Transverse colon (tissue), 4 donors: Measurements from ENCODE around the gene TMC2. TPM values are rescaled to one million over a fixed set of nuclear protein-coding genes. Genes with fewer than 3 reads are reported as not detected.

Experiments
- DNase-seq: peaks from one replicate; pipeline ENCODE4 v3.0.0-alpha.2; 2019
- H3K27ac ChIP-seq, 4 donors: fragments of 200-600 bp; sonication (generic); 2 replicates each; pipeline ENCODE4 v1.5.1; 2016 to 2018; ENCODE audit warnings: inconsistent platforms in 4 of 4
- H3K27me3 ChIP-seq: fragments of 200-600 bp; sonication (generic); 2 replicates; pipeline ENCODE4 v1.5.1; 2017; ENCODE audit warnings: inconsistent platforms
- H3K36me3 ChIP-seq, 4 donors: fragments of 200-600 bp; sonication (generic); 2 replicates each; pipeline ENCODE4 v1.5.1; 2017 to 2019; ENCODE audit warnings: inconsistent platforms in 4 of 4
- H3K4me1 ChIP-seq, 4 donors: fragments of 200-600 bp; sonication (generic); 2 replicates each; pipeline ENCODE4 v1.5.1; 2017 to 2020; ENCODE audit warnings: inconsistent platforms in 4 of 4
- H3K4me3 ChIP-seq, 4 donors: fragments of 200-600 bp; sonication (generic); 1 replicate in 1 of 4; 2 replicates in 3 of 4; pipeline versions ENCODE4 v1.5.1 to v1.6.1; 2017 to 2019; ENCODE audit warnings: inconsistent platforms in 4 of 4
- H3K9me3 ChIP-seq, 2 donors: fragments of 200-600 bp; sonication (generic); 2 replicates each; pipeline ENCODE4 v1.5.1; 2017 to 2019; ENCODE audit warnings: inconsistent platforms in 2 of 2
- EP300 ChIP-seq: sonication (generic); formaldehyde crosslinking; IDR thresholded peaks from one replicate; pipeline ENCODE4 v1.6.1; 2017; ENCODE audit warnings: antibody characterized with exemption, low read depth
- POLR2A ChIP-seq: fragments of 450-650 bp; IDR thresholded peaks from one replicate; pipeline ENCODE4 v1.6.1; 2016; ENCODE audit warnings: antibody characterized with exemption, mild to moderate bottlenecking, moderate library complexity
- POLR2AphosphoS5 ChIP-seq, 3 donors: sonication (generic); formaldehyde crosslinking; IDR thresholded peaks; one replicate each; pipeline ENCODE4 v1.6.1; 2016; ENCODE audit warnings: antibody characterized with exemption in 3 of 3
- WGBS, 2 donors: methylation state at CpG; one replicate each; pipeline ENCODE4 v1.1.5; 2018; ENCODE audit warnings: low coverage in 1 of 2; 5-methylcytosine and 5-hydroxymethylcytosine counted together
- in situ Hi-C, 4 donors: fragments of 200-750 bp; cut with MboI; loops; one replicate each; pipeline versions ENCODE4 v1.15.0 to v1.15.1; 2017; ENCODE audit warnings: low sequenced_read_pairs in 3 of 4, low pct_ligation_motif_present in 1 of 4, low pct_unique_long_range_greater_than_20kb in 1 of 4
- intact Hi-C: fragments of 100-400 bp; cut with DNase I; formaldehyde crosslinking; loops from one replicate; pipeline ENCODE4 v1.15.1; 2023; ENCODE audit warnings: low total_unique reads
- total RNA-seq, 4 donors: library from RNA; depleted of rRNA; stranded (reverse); fragments of >200 nt; gene quantifications; one replicate each; pipeline ENCODE4 v1.1.0, GENCODE V29; 2016
- TF ChIP-seq, protein P1 (sequence below), 5 experiments: fragments of 200-600 bp in 3 of 5; fragments of 450-650 bp in 2 of 5; sonication (generic) in 3 of 5; IDR thresholded peaks; 1 replicate in 2 of 5; 2 replicates in 3 of 5; pipeline ENCODE4 v1.5.1; 2016 to 2017; ENCODE audit warnings: antibody characterized with exemption in 5 of 5, inconsistent platforms in 3 of 5, mild to moderate bottlenecking in 2 of 5, moderate library complexity in 1 of 5

The TMC2 gene
- total RNA-seq, 4 donors from 2014 or later = not detected

DNA sequence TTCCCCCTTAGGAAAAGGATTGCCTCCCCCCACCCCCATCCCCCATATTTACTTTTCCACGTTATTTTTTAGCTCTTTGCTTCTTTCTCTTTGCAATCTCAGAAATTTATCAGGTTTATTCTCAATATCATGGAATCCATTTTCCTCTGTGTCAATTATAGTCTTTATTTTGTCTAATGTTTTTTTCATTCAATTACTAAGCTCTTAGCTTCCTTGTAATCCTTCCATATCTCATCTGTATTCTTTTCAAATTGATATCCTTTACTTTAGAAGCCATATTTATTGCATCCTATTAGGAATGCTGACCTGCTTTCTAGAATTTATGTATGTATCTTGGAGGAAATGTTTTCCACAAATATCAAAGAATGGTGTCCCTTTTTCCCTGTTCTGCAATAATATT, 39.3 kb downstream of the TMC2 start:
- Histone ChIP-seq H3K4me1 (no peaks in the 10 kb centered on the region), H3K27me3 (peaks cover 9% of the 10 kb centered on the region), H3K9me3 (no peaks in the 10 kb centered on the region), H3K36me3 (no peaks in the 10 kb centered on the region), H3K4me3 (no peak overlapping the region), H3K27ac (no peak overlapping the region)
- intact Hi-C loops (no loop called here), in situ Hi-C loops (no loop called here)
- WGBS, 2 donors = 30 to 40% methylated on average over 1 of the region's 1 CpG
- no peak for DNase-seq
- TF ChIP-seq POLR2A (no peak), EP300 (no peak), POLR2AphosphoS5 (IDR thresholded peaks at IDR 0.05) (no peak)
- TF ChIP-seq, protein P1, sequence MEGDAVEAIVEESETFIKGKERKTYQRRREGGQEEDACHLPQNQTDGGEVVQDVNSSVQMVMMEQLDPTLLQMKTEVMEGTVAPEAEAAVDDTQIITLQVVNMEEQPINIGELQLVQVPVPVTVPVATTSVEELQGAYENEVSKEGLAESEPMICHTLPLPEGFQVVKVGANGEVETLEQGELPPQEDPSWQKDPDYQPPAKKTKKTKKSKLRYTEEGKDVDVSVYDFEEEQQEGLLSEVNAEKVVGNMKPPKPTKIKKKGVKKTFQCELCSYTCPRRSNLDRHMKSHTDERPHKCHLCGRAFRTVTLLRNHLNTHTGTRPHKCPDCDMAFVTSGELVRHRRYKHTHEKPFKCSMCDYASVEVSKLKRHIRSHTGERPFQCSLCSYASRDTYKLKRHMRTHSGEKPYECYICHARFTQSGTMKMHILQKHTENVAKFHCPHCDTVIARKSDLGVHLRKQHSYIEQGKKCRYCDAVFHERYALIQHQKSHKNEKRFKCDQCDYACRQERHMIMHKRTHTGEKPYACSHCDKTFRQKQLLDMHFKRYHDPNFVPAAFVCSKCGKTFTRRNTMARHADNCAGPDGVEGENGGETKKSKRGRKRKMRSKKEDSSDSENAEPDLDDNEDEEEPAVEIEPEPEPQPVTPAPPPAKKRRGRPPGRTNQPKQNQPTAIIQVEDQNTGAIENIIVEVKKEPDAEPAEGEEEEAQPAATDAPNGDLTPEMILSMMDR (IDR thresholded peaks at IDR 0.05) = no peak

DNA sequence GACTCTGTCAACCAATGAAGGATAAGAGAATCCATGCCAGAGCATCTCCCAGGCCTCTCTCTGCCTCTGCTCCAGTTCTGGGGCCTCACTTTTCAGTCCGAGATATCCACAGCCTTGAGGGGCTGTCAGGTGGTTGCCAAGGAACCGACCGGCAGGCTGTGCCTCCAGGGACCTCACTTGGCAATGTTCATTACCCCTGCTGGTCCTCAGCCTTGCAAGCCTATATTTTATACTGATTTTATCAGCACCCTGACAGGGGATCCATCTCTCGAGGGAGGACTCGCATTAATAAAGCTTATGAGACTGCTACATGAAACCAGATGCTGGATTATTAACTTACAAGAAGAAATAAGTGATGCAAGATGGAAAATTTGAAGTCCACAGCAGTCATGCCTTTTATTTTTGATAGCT, 39.9 kb downstream of the TMC2 start:
- intact Hi-C loops (no loop called here), in situ Hi-C loops (no loop called here)

DNA sequence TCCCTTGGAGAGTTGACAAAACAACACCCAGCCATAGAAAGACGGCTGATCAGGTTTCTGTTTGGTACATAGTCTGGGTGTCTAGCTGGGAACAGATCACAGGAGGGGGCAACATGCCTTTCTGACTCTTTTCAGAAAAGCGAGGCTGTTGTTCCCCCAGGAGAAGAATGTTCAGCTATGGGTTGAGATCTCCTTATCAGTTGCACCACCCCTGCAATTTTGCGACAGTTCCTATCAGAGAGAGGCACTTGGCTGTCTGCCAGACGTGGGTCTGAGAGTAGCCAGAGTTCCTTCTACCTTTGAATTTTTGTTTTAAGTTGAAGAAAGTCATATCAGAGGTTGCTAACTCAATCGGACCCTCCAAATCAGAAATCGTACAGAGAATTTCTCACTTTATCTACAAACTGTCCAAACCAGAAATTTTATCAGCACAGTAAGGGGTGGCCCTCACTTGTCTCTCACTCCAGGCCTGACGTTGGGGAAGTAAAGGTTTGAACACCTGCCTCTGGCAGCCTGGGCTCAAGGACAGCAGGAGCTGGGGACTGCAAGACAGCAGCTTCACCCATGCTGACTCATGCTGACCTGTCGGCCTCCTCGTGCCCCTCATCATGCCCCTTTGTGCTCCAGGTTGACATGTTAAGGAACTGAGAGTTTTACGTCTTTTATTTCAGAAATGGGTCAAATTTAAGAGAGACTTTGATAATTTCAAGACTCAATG, 42.3 kb downstream of the TMC2 start:
- TF ChIP-seq EP300 (no peak), POLR2A (no peak), POLR2AphosphoS5 (IDR thresholded peaks at IDR 0.05) (no peak)
- TF ChIP-seq, protein P1 (IDR thresholded peaks at IDR 0.05) = no peak
- no peaks in the 10 kb centered on the region for H3K9me3 ChIP-seq
- H3K27me3 ChIP-seq = peaks cover 9% of the 10 kb centered on the region
- peak; percentile 33 for DNase-seq
- in situ Hi-C loops (no loop called here), intact Hi-C loops (no loop called here)
- H3K27ac ChIP-seq = no peak overlapping the region
- H3K36me3 ChIP-seq = no peaks in the 10 kb centered on the region
- no peak overlapping the region for H3K4me3 ChIP-seq
- 32% methylated on average over 10 of the region's 10 CpGs; no CpG with 5 or more reads in 1 of the 2 donors for WGBS, 2 donors
- H3K4me1 ChIP-seq = no peaks in the 10 kb centered on the region

More for the DNA sequence above, 39.9 kb downstream of the TMC2 start:
- Histone ChIP-seq H3K4me3 (no peak overlapping the region), H3K27ac (no peak overlapping the region), H3K4me1 (no peaks in the 10 kb centered on the region), H3K36me3 (no peaks in the 10 kb centered on the region), H3K27me3 (peaks cover 9% of the 10 kb centered on the region), H3K9me3 (no peaks in the 10 kb centered on the region)
- WGBS, 2 donors = 78 to 86% methylated on average over 2 to 5 of the region's 5 CpGs
- DNase-seq = no peak
- TF ChIP-seq POLR2A (no peak), POLR2AphosphoS5 (IDR thresholded peaks at IDR 0.05) (no peak), EP300 (no peak)
- TF ChIP-seq, protein P1 (IDR thresholded peaks at IDR 0.05) = no peak

DNA sequence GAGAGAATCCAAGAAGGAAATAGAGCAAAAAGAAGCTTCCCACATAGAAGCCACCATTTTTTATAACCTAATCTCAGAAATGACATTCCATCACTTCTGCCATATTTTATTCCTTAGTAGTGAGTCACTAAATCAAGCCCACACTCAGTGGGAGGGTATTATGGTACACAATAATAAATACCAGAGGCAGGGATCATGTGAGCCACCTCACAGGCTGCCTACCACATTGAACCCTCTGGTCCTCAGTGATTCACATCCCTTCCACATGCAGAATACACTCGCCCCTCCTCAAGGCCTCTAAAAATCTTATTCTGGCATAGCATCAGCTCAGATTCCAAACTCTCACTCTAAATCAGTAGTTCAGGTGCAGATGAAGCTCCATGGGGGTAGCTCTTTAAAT, 49.4 kb downstream of the TMC2 start:
- H3K27ac ChIP-seq = no peak overlapping the region
- no peaks in the 10 kb centered on the region for H3K4me1 ChIP-seq
- no peak for DNase-seq
- H3K27me3 ChIP-seq = no peaks in the 10 kb centered on the region
- 93% methylated on average over 1 of the region's 1 CpG; no CpG with 5 or more reads in 1 of the 2 donors for WGBS, 2 donors
- H3K4me3 ChIP-seq = no peak overlapping the region
- no peaks in the 10 kb centered on the region for H3K36me3 ChIP-seq
- intact Hi-C loops = no loop called here
- H3K9me3 ChIP-seq = no peaks in the 10 kb centered on the region
- in situ Hi-C loops = no loop called here
- TF ChIP-seq POLR2A = no peak
- no peak for TF ChIP-seq EP300
- TF ChIP-seq, protein P1 (IDR thresholded peaks at IDR 0.05) = no peak
- no peak for TF ChIP-seq POLR2AphosphoS5 (IDR thresholded peaks at IDR 0.05)
